ENCODE results near the gene SRGN.

SRGN gene

GRCh38 chr10:69104994-69105790 is 17.3 kb downstream of the SRGN start:
- H2BK12ac ChIP-seq (ENCODE audit: low read length in 2 of 2): no peak overlapping the region
- H4K91ac ChIP-seq (ENCODE audit: low read length): no peak overlapping the region

GRCh38 chr10:69107176-69107490 is 19.2 kb downstream of the SRGN start:
- Histone ChIP-seq H2BK120ac (ENCODE audit: low read depth, low read length) (no peak overlapping the region), H3K9ac (ENCODE audit: low read length) (no peak overlapping the region), H2AK5ac (ENCODE audit: low read length, severe bottlenecking) (no peak overlapping the region), H2BK12ac (ENCODE audit: low read length in 2 of 2) (no peak overlapping the region), H3K4me3 (ENCODE audit: insufficient read depth in 1 of 2, low read depth in 1 of 2, low read length in 2 of 2) (no peak overlapping the region), H2BK5ac (ENCODE audit: low read depth, low read length, poor library complexity, severe bottlenecking) (no peak overlapping the region), H4K91ac (ENCODE audit: low read length) (no peak overlapping the region), H3K9me3 (ENCODE audit: control insufficient read depth, low read length) (no peaks in the 10 kb centered on the region), H3K23ac (ENCODE audit: low read length in 2 of 2) (no peak overlapping the region), H3K18ac (ENCODE audit: low read depth in 1 of 2, low read length in 2 of 2) (no peak overlapping the region), H3K14ac (ENCODE audit: low read length in 2 of 2) (no peak overlapping the region), H3K27ac (ENCODE audit: low read length, poor library complexity, severe bottlenecking) (no peak overlapping the region), H3K4me2 (ENCODE audit: low read length, poor library complexity, severe bottlenecking) (no peak overlapping the region), H3K36me3 (ENCODE audit: control insufficient read depth in 1 of 2, insufficient read depth in 2 of 2, low read depth in 1 of 2, low read length in 2 of 2) (peaks cover 3 to 8% of the 10 kb centered on the region in 2 experiments), H3K79me1 (replicated peaks; ENCODE audit: low read length, poor library complexity, severe bottlenecking) (peaks cover 7% of the 10 kb centered on the region), H3K27me3 (ENCODE audit: control insufficient read depth in 1 of 2, insufficient read depth in 1 of 2, low read length in 2 of 2) (no peaks in the 10 kb centered on the region), H2AFZ (ENCODE audit: low read depth, low read length) (no peak overlapping the region), H3K4ac (ENCODE audit: low read depth in 1 of 2, low read length in 2 of 2) (no peak overlapping the region), H4K8ac (ENCODE audit: low read length) (no peak overlapping the region), H3K4me1 (ENCODE audit: control insufficient read depth, insufficient read depth, low read depth, low read length) (no peaks in the 10 kb centered on the region), H2BK15ac (ENCODE audit: low read depth, poor library complexity, severe bottlenecking) (no peak overlapping the region)
- DNase-seq: no peak

More at GRCh38 chr10:69104994-69105790, 17.3 kb downstream of the SRGN start:
- no peak overlapping the region for H3K4me2 ChIP-seq (ENCODE audit: low read length, poor library complexity, severe bottlenecking)
- no peak overlapping the region for H3K27ac ChIP-seq (ENCODE audit: low read length, poor library complexity, severe bottlenecking)
- no peak overlapping the region for H2BK15ac ChIP-seq (ENCODE audit: low read depth, poor library complexity, severe bottlenecking)
- no peak overlapping the region for H2BK5ac ChIP-seq (ENCODE audit: low read depth, low read length, poor library complexity, severe bottlenecking)
- no peak overlapping the region for H3K14ac ChIP-seq (ENCODE audit: low read length in 2 of 2)
- H3K79me1 ChIP-seq (replicated peaks; ENCODE audit: low read length, poor library complexity, severe bottlenecking): peaks cover 10% of the 10 kb centered on the region
- H3K9me3 ChIP-seq (ENCODE audit: control insufficient read depth, low read length): no peaks in the 10 kb centered on the region
- H2BK120ac ChIP-seq (ENCODE audit: low read depth, low read length): no peak overlapping the region
- no peak overlapping the region for H2AK5ac ChIP-seq (ENCODE audit: low read length, severe bottlenecking)
- no peak overlapping the region for H2AFZ ChIP-seq (ENCODE audit: low read depth, low read length)
- H3K23ac ChIP-seq (ENCODE audit: low read length in 2 of 2): no peak overlapping the region
- H3K4ac ChIP-seq (ENCODE audit: low read depth in 1 of 2, low read length in 2 of 2): no peak overlapping the region
- H3K27me3 ChIP-seq (ENCODE audit: control insufficient read depth in 1 of 2, insufficient read depth in 1 of 2, low read length in 2 of 2): no peaks in the 10 kb centered on the region
- H3K4me1 ChIP-seq (ENCODE audit: control insufficient read depth, insufficient read depth, low read depth, low read length): peaks cover 9% of the 10 kb centered on the region
- no peak overlapping the region for H4K8ac ChIP-seq (ENCODE audit: low read length)
- peaks cover 3 to 8% of the 10 kb centered on the region in 2 experiments for H3K36me3 ChIP-seq (ENCODE audit: control insufficient read depth in 1 of 2, insufficient read depth in 2 of 2, low read depth in 1 of 2, low read length in 2 of 2)
- no peak overlapping the region for H3K18ac ChIP-seq (ENCODE audit: low read depth in 1 of 2, low read length in 2 of 2)
- H3K4me3 ChIP-seq (ENCODE audit: insufficient read depth in 1 of 2, low read depth in 1 of 2, low read length in 2 of 2): no peak overlapping the region
- 100% methylated on average over 1 of the region's 1 CpG for WGBS
- DNase-seq: no peak
- no peak overlapping the region for H3K9ac ChIP-seq (ENCODE audit: low read length)

DNA sequence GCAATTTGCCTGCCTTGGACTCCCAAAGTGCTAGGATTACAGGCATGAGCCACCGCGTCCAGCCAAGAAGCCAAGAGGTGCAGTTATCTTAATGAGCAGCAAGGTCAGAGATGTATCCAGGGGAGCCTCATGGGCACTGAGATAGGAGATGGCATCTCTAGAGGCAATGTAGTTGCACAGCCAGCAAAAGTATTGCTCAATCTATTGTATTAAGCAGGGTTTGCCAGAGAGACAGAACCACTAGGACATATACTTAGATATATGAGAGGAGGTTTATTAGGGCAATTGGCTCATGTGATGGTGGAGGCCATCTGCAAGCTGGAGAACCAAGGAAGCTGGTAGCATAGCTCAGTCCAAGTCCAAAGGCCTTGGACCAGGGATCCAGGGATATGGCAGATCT is 19.8 kb downstream of the SRGN start:
- H3K18ac ChIP-seq (ENCODE audit: low read depth in 1 of 2, low read length in 2 of 2): no peak overlapping the region
- no peak for DNase-seq
- no peak overlapping the region for H2BK15ac ChIP-seq (ENCODE audit: low read depth, poor library complexity, severe bottlenecking)
- no peak overlapping the region for H3K23ac ChIP-seq (ENCODE audit: low read length in 2 of 2)
- no peak overlapping the region for H3K4me2 ChIP-seq (ENCODE audit: low read length, poor library complexity, severe bottlenecking)
- H2AFZ ChIP-seq (ENCODE audit: low read depth, low read length): no peak overlapping the region
- H3K4me3 ChIP-seq (ENCODE audit: insufficient read depth in 1 of 2, low read depth in 1 of 2, low read length in 2 of 2): no peak overlapping the region
- H3K4me1 ChIP-seq (ENCODE audit: control insufficient read depth, insufficient read depth, low read depth, low read length): no peaks in the 10 kb centered on the region
- H3K79me1 ChIP-seq (replicated peaks; ENCODE audit: low read length, poor library complexity, severe bottlenecking): peaks cover 5% of the 10 kb centered on the region
- no peak overlapping the region for H2BK12ac ChIP-seq (ENCODE audit: low read length in 2 of 2)
- H3K36me3 ChIP-seq (ENCODE audit: control insufficient read depth in 1 of 2, insufficient read depth in 2 of 2, low read depth in 1 of 2, low read length in 2 of 2): peaks cover 3 to 8% of the 10 kb centered on the region in 2 experiments
- WGBS: 100% methylated on average over 2 of the region's 2 CpGs
- no peaks in the 10 kb centered on the region for H3K9me3 ChIP-seq (ENCODE audit: control insufficient read depth, low read length)
- no peaks in the 10 kb centered on the region for H3K27me3 ChIP-seq (ENCODE audit: control insufficient read depth in 1 of 2, insufficient read depth in 1 of 2, low read length in 2 of 2)
- H2BK120ac ChIP-seq (ENCODE audit: low read depth, low read length): no peak overlapping the region
- no peak overlapping the region for H3K4ac ChIP-seq (ENCODE audit: low read depth in 1 of 2, low read length in 2 of 2)
- H3K9ac ChIP-seq (ENCODE audit: low read length): no peak overlapping the region
- H2AK5ac ChIP-seq (ENCODE audit: low read length, severe bottlenecking): no peak overlapping the region
- H3K27ac ChIP-seq (ENCODE audit: low read length, poor library complexity, severe bottlenecking): no peak overlapping the region
- no peak overlapping the region for H2BK5ac ChIP-seq (ENCODE audit: low read depth, low read length, poor library complexity, severe bottlenecking)
- H4K8ac ChIP-seq (ENCODE audit: low read length): no peak overlapping the region
- H4K91ac ChIP-seq (ENCODE audit: low read length): no peak overlapping the region
- H3K14ac ChIP-seq (ENCODE audit: low read length in 2 of 2): no peak overlapping the region

DNA sequence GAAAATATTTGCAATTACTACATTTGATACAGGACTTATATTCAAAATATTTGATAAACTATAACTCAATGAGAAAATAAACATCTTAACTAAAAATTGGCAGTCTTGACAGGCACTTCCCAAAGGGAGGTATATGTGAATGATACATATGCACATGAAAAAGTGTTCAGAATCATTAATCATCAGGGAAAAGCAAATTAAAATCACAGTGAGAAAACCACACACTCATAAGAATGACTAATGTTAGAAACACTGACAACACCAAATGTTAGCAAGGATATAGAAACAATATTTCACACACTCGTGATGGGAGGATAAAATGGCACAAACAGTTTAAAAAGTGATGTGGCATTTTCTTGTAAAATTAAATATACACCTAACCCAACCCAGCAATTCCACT is 32.0 kb downstream of the SRGN start:
- no CpG with 5 or more reads among the region's 1 CpG for WGBS
- H2BK15ac ChIP-seq (ENCODE audit: low read depth, poor library complexity, severe bottlenecking): no peak overlapping the region
- peak overlapping the region; percentile 33 for H3K9ac ChIP-seq (ENCODE audit: low read length)
- peaks cover 3% of the 10 kb centered on the region for H3K4me1 ChIP-seq (ENCODE audit: control insufficient read depth, insufficient read depth, low read depth, low read length)
- no peak for DNase-seq
- H3K9me3 ChIP-seq (ENCODE audit: control insufficient read depth, low read length): no peaks in the 10 kb centered on the region
- no peak overlapping the region for H2BK120ac ChIP-seq (ENCODE audit: low read depth, low read length)
- H3K27me3 ChIP-seq (ENCODE audit: control insufficient read depth in 1 of 2, insufficient read depth in 1 of 2, low read length in 2 of 2): no peaks in the 10 kb centered on the region
- no peaks in the 10 kb centered on the region for H3K79me1 ChIP-seq (replicated peaks; ENCODE audit: low read length, poor library complexity, severe bottlenecking)
- H3K4ac ChIP-seq (ENCODE audit: low read depth in 1 of 2, low read length in 2 of 2): no peak overlapping the region
- H3K27ac ChIP-seq (ENCODE audit: low read length, poor library complexity, severe bottlenecking): no peak overlapping the region
- no peak overlapping the region for H4K8ac ChIP-seq (ENCODE audit: low read length)
- H2AFZ ChIP-seq (ENCODE audit: low read depth, low read length): no peak overlapping the region
- H3K14ac ChIP-seq (ENCODE audit: low read length in 2 of 2): no peak overlapping the region
- no peak overlapping the region for H4K91ac ChIP-seq (ENCODE audit: low read length)
- H3K4me3 ChIP-seq (ENCODE audit: insufficient read depth in 1 of 2, low read depth in 1 of 2, low read length in 2 of 2): no peak overlapping the region
- H3K36me3 ChIP-seq (ENCODE audit: control insufficient read depth in 1 of 2, insufficient read depth in 2 of 2, low read depth in 1 of 2, low read length in 2 of 2): no peaks in the 10 kb centered on the region
- no peak overlapping the region for H3K18ac ChIP-seq (ENCODE audit: low read depth in 1 of 2, low read length in 2 of 2)
- H2BK12ac ChIP-seq (ENCODE audit: low read length in 2 of 2): no peak overlapping the region
- H2BK5ac ChIP-seq (ENCODE audit: low read depth, low read length, poor library complexity, severe bottlenecking): no peak overlapping the region
- no peak overlapping the region for H2AK5ac ChIP-seq (ENCODE audit: low read length, severe bottlenecking)
- H3K4me2 ChIP-seq (ENCODE audit: low read length, poor library complexity, severe bottlenecking): no peak overlapping the region
- H3K23ac ChIP-seq (ENCODE audit: low read length in 2 of 2): no peak overlapping the region
